Omental fat pad (tissue), 4 donors: ENCODE data around the gene SUN1. TPM values are rescaled to one million over a fixed set of nuclear protein-coding genes. Genes with fewer than 3 reads are reported as not detected.

Source experiments
- ATAC-seq: fragments of 150-250 bp; one replicate; pipeline ENCODE4 v1.9.1; 2016; ENCODE audit warnings: mild to moderate bottlenecking, moderate library complexity; ENCODE audit not compliant: low FRiP score
- DNase-seq: peaks from one replicate; pipeline ENCODE4 v3.0.0-alpha.2; 2019; ENCODE audit warnings: low spot score
- CTCF ChIP-seq, 3 donors: fragments of 450-650 bp; IDR thresholded peaks; one replicate each; pipeline ENCODE4 v1.5.1; 2016 to 2017; ENCODE audit warnings: antibody characterized with exemption in 3 of 3, mild to moderate bottlenecking in 3 of 3, moderate library complexity in 2 of 3
- total RNA-seq, 4 donors: library from RNA; depleted of rRNA; stranded (reverse); fragments of >200 nt; gene quantifications; one replicate each; pipeline ENCODE4 v1.1.0, GENCODE V29; 2016

Gene SUN1
- total RNA-seq, 4 donors from 2014 or later, result 124 to 245 (median 174) TPM

- DNase-seq, result no peak
- no peak for TF ChIP-seq CTCF (IDR thresholded peaks at IDR 0.05)
These were observed 4.2 kb downstream of the SUN1 start for GRCh38 chr7:836429-836828.

GRCh38 chr7:837001-837400, 4.7 kb downstream of the SUN1 start:
- no peak for TF ChIP-seq CTCF (IDR thresholded peaks at IDR 0.05)
- DNase-seq (no peak), ATAC-seq (no peak)

More at GRCh38 chr7:836429-836828, 4.2 kb downstream of the SUN1 start:
- ATAC-seq, result peak; percentile 49

- DNase-seq, result no peak
- no peak for TF ChIP-seq CTCF (IDR thresholded peaks at IDR 0.05)
- no peak for ATAC-seq
These were observed 7.8 kb downstream of the SUN1 start for GRCh38 chr7:840001-840600.

- ATAC-seq, result no peak
- no peak for DNase-seq
- TF ChIP-seq CTCF (IDR thresholded peaks at IDR 0.05), result no peak
These were observed 9.7 kb downstream of the SUN1 start for GRCh38 chr7:841943-842342.

GRCh38 chr7:842431-843031, 10.3 kb downstream of the SUN1 start:
- ATAC-seq, result no peak
- no peak for TF ChIP-seq CTCF (IDR thresholded peaks at IDR 0.05)
- DNase-seq, result no peak

- TF ChIP-seq CTCF (IDR thresholded peaks at IDR 0.05), result no peak
- ATAC-seq (no peak), DNase-seq (no peak)
These were observed 11.0 kb downstream of the SUN1 start for GRCh38 chr7:843230-843629.

GRCh38 chr7:844043-844442, 11.8 kb downstream of the SUN1 start:
- DNase-seq (no peak), ATAC-seq (no peak)
- no peak for TF ChIP-seq CTCF (IDR thresholded peaks at IDR 0.05)
